Common myeloid progenitor, CD34-positive (primary cell): ENCODE measurements around the gene TBC1D22A.

Source experiments
- CTCF ChIA-PET: fragments of 350-600 bp; sonication (Branson Sonifier 250); formaldehyde crosslinking; loops from one replicate; lab custom pipeline; 2021; ENCODE audit warnings: antibody characterized with exemption; lab: Charles Lee
- POLR2A ChIA-PET: fragments of 350-600 bp; sonication (Branson Sonifier 250); formaldehyde crosslinking; loops from one replicate; lab custom pipeline; 2021; ENCODE audit warnings: antibody characterized with exemption; lab: Charles Lee
- DNase-seq, 3 donors: peaks; one replicate each; pipeline versions ENCODE4 v3.0.0 to v3.0.0-alpha.2; 2013
- H3K27ac ChIP-seq, 2 experiments: 1 replicate in 1 of 2; 2 replicates in 1 of 2; pipeline ENCODE4 v1.7.0; 2013; ENCODE audit warnings: inconsistent platforms in 2 of 2, low read length in 2 of 2, mild to moderate bottlenecking in 2 of 2, low read depth in 1 of 2, moderate library complexity in 1 of 2; ENCODE audit not compliant: severe bottlenecking in 2 of 2, insufficient read depth in 1 of 2, poor library complexity in 1 of 2
- H3K27me3 ChIP-seq, 5 experiments: replicated peaks in 2 of 5; 1 replicate in 3 of 5; 2 replicates in 2 of 5; pipeline versions ENCODE4 v1.6.1 to v1.7.0; 2013; ENCODE audit warnings: low read length in 4 of 5, mild to moderate bottlenecking in 2 of 5, moderate library complexity in 2 of 5, inconsistent platforms in 1 of 5; ENCODE audit not compliant: insufficient read depth in 5 of 5, control insufficient read depth in 4 of 5
- H3K36me3 ChIP-seq, 4 experiments: 1 replicate in 2 of 4; 2 replicates in 2 of 4; pipeline versions ENCODE4 v1.6.1 to v1.7.0; 2013; ENCODE audit warnings: low read length in 3 of 4, control low read depth in 1 of 4, mild to moderate bottlenecking in 1 of 4; ENCODE audit not compliant: control insufficient read depth in 4 of 4, insufficient read depth in 4 of 4
- H3K4me1 ChIP-seq, 4 experiments: 1 replicate in 3 of 4; 2 replicates in 1 of 4; pipeline versions ENCODE4 v1.6.1 to v1.7.1; 2013; ENCODE audit warnings: low read length in 3 of 4, mild to moderate bottlenecking in 3 of 4, control low read depth in 1 of 4, inconsistent platforms in 1 of 4, moderate library complexity in 1 of 4; ENCODE audit not compliant: control insufficient read depth in 4 of 4, insufficient read depth in 4 of 4; ENCODE audit errors: control extremely low read depth in 1 of 4
- H3K4me3 ChIP-seq, 7 experiments: 1 replicate in 4 of 7; 2 replicates in 3 of 7; pipeline versions ENCODE4 v1.5.1 to v1.7.0; 2013; ENCODE audit warnings: mild to moderate bottlenecking in 7 of 7, low read length in 6 of 7, moderate library complexity in 6 of 7, inconsistent platforms in 2 of 7, low read depth in 2 of 7, control low read depth in 1 of 7; ENCODE audit not compliant: insufficient read depth in 4 of 7, control insufficient read depth in 1 of 7; ENCODE audit errors: extremely low read depth in 1 of 7
- H3K9me3 ChIP-seq, 5 experiments: 1 replicate in 4 of 5; 2 replicates in 1 of 5; pipeline versions ENCODE4 v1.6.1 to v1.7.1; 2013; ENCODE audit warnings: low read length in 4 of 5, mild to moderate bottlenecking in 2 of 5, inconsistent platforms in 1 of 5, low read depth in 1 of 5, moderate library complexity in 1 of 5; ENCODE audit not compliant: control insufficient read depth in 4 of 5, insufficient read depth in 2 of 5; ENCODE audit errors: control extremely low read depth in 1 of 5
- WGBS: methylation state at CpG from one replicate; pipeline ENCODE4 v1.1.5; 2013; ENCODE audit not compliant: insufficient coverage; 5-methylcytosine and 5-hydroxymethylcytosine counted together

TBC1D22A gene

GRCh38 chr22:46896568-46897245, 134.3 kb downstream of the TBC1D22A start:
- POLR2A ChIA-PET: interaction anchor here (0.7 kb wide), 1 partner anchor 9 kb away, joined by 3 read pairs; no protein-coding TSS in a partner anchor
- H3K27ac ChIP-seq: no peak overlapping the region
- CTCF ChIA-PET: no interaction called here
- peaks cover 0 to 37% (median 12%) of the 10 kb centered on the region in 4 experiments for H3K36me3 ChIP-seq
- DNase-seq: no peak
- H3K4me3 ChIP-seq: no peak overlapping the region
- no peaks in the 10 kb centered on the region for H3K9me3 ChIP-seq
- H3K27me3 ChIP-seq: no peaks in the 10 kb centered on the region
- H3K4me1 ChIP-seq: peaks cover 0 to 19% (median 5%) of the 10 kb centered on the region in 4 experiments
- 87% methylated on average over 9 of the region's 13 CpGs for WGBS

- peak; percentile 13 to 25 (median 19) for DNase-seq
- H3K27ac ChIP-seq: no peak overlapping the region
- WGBS: 93% methylated on average over 3 of the region's 4 CpGs
- no peaks in the 10 kb centered on the region for H3K9me3 ChIP-seq
- H3K27me3 ChIP-seq: no peaks in the 10 kb centered on the region
- CTCF ChIA-PET: no interaction called here
- no peak overlapping the region for H3K4me3 ChIP-seq
- H3K36me3 ChIP-seq: peaks cover 0 to 36% (median 11%) of the 10 kb centered on the region in 4 experiments
- POLR2A ChIA-PET: no interaction called here
- H3K4me1 ChIP-seq: peaks cover 0 to 19% (median 5%) of the 10 kb centered on the region in 4 experiments
Measured at GRCh38 chr22:46897246-46897623, 134.8 kb downstream of the TBC1D22A start.

- Histone ChIP-seq H3K27me3 (no peaks in the 10 kb centered on the region), H3K4me1 (peaks cover 0 to 19% (median 5%) of the 10 kb centered on the region in 4 experiments), H3K27ac (no peak overlapping the region), H3K4me3 (no peak overlapping the region), H3K36me3 (peaks cover 0 to 20% (median 7%) of the 10 kb centered on the region in 4 experiments), H3K9me3 (no peaks in the 10 kb centered on the region)
- peak in 1 of 3 donors; percentile 9 for DNase-seq
- CTCF ChIA-PET: no interaction called here
- 61% methylated on average over 2 of the region's 5 CpGs for WGBS
- POLR2A ChIA-PET: no interaction called here
Measured at GRCh38 chr22:46900549-46900948, 138.1 kb downstream of the TBC1D22A start.

- Histone ChIP-seq H3K9me3 (no peaks in the 10 kb centered on the region), H3K4me1 (peaks cover 0 to 12% (median 0%) of the 10 kb centered on the region in 4 experiments), H3K27ac (no peak overlapping the region), H3K27me3 (no peaks in the 10 kb centered on the region), H3K4me3 (no peak overlapping the region), H3K36me3 (peaks cover 0 to 16% (median 7%) of the 10 kb centered on the region in 4 experiments)
- no peak for DNase-seq
- POLR2A ChIA-PET: no interaction called here
- CTCF ChIA-PET: no interaction called here
- WGBS: 94% methylated on average over 11 of the region's 14 CpGs
Measured at GRCh38 chr22:46902436-46902835, 140.0 kb downstream of the TBC1D22A start.

GRCh38 chr22:46902998-46903916, 140.8 kb downstream of the TBC1D22A start:
- CTCF ChIA-PET: interaction anchor here (0.6 kb wide), 1 partner anchor 66 kb away, joined by 3 read pairs; no protein-coding TSS in a partner anchor

GRCh38 chr22:46905415-46905814, 143.0 kb downstream of the TBC1D22A start:
- WGBS: 97% methylated on average over 11 of the region's 15 CpGs
- CTCF ChIA-PET: no interaction called here
- peaks cover 0 to 20% (median 8%) of the 10 kb centered on the region in 4 experiments for H3K36me3 ChIP-seq

More at GRCh38 chr22:46902998-46903916, 140.8 kb downstream of the TBC1D22A start:
- H3K27ac ChIP-seq: no peak overlapping the region
- 97% methylated on average over 24 of the region's 29 CpGs for WGBS
- POLR2A ChIA-PET: no interaction called here
- no peak for DNase-seq
- H3K4me1 ChIP-seq: peaks cover 0 to 16% (median 0%) of the 10 kb centered on the region in 4 experiments
- H3K36me3 ChIP-seq: peaks cover 0 to 19% (median 7%) of the 10 kb centered on the region in 4 experiments
- no peaks in the 10 kb centered on the region for H3K27me3 ChIP-seq
- no peaks in the 10 kb centered on the region for H3K9me3 ChIP-seq
- no peak overlapping the region for H3K4me3 ChIP-seq

More at GRCh38 chr22:46905415-46905814, 143.0 kb downstream of the TBC1D22A start:
- Histone ChIP-seq H3K4me3 (no peak overlapping the region), H3K27ac (no peak overlapping the region), H3K9me3 (no peaks in the 10 kb centered on the region), H3K4me1 (peaks cover 0 to 14% (median 0%) of the 10 kb centered on the region in 4 experiments), H3K27me3 (no peaks in the 10 kb centered on the region)
- POLR2A ChIA-PET: no interaction called here
- no peak for DNase-seq
